Measurements from ENCODE around the gene ZNF813.
"Not testable (repeated sequence)": the region's sequence is repeated elsewhere in the genome, so short reads cannot be mapped to it uniquely, and the experiment has no call there.

The ZNF813 gene

DNA sequence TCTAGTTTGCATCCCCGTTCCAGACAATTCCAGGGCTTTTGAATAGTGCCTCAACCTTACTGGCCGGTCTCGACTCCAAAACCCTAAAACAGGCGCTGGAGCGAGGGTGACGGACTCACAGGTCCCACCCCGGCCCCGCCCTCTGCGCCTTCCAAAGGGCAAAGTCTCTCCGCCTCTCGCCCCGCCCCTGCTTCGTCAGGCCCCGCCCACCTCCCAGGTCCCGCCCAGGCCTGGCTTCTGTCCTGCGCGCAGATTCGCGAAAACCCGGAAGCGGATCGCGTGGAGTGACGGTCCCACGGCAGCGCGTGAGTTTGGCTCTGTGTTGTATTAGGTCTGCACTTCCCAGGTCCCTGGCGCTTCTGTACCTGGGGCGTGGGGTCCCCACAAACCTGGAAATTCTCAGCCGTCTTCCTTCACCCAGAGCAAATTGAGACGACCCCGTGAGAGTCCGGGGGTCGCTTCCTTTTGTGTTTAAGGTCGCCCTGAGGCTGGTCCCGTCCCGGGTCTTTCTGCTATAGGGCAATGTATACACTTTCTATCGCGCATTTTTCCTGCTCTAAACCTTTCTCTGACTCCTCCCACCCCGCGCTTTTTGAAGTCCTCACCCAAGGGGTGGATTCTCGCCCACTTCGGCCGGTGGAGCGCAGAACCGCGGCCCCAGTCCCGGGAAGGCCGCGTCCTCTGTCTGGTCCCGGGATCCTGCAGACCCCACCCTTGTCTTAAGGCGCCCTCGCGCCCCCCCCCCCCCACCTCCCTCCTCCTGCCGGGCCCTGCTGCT is at the start of gene ZNF813:
TSS of gene ZNF813 (plus strand) at position 249 of the 778 bp plus-strand sequence. CDS start 16,090 bp downstream, outside the sequence.
- peak; percentile 45 for DNase-seq

DNA sequence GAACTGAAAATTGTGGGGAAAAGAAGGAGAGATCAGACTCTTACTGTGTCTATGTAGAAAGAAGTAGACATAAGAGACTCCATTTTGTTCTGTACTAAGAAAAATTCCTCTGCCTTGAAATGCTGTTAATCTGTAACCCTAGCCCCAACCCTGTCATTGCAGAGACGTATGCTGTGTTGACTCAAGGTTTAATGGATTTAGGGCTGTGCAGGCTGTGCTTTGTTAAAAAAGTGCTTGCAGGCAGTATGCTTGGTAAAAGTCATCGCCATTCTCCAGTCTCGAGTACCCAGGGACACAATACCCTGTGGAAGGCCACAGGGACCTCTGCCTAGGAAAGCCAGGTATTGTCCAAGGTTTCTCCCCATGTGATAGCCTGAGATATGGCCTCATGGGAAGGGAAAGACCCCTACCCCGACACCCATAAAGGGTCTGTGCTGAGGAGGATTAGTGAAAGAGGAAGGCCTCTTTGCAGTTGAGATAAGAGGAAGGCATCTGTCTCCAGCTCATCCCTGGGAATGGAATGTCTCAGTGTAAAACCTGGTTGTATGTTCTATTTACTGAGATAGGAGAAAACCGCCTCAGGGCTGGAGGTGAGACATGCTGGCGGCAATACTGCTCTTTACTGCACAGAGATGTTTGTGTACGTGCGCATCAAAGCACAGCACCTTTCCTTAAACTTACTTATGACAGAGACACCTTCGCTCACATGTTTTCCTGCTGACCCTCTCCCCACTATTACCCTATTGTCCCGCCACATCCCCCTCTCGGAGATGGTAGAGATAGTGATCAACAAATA is 46.8 kb upstream of the ZNF813 start:
- not testable (repeated sequence) for DNase-seq

DNA sequence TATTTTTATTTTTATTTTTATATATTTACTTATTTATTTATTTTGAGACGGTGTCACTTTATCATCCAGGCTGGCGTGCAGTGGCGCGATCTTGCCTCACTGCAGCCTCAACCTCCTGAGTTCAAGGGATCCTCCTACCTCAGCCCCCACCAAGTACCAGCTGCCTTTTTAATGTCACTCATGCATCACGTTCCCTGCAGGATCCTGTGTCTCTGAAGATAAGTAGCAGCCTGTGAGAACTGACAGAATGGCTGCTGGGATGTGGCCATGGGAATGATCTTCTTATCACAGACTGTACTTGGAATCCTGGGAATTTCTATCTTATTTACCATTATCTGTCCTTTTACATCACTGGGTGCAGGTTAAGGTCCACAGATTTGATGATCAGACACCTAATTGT is 45.0 kb upstream of the ZNF813 start:
- DNase-seq, result no peak

DNA sequence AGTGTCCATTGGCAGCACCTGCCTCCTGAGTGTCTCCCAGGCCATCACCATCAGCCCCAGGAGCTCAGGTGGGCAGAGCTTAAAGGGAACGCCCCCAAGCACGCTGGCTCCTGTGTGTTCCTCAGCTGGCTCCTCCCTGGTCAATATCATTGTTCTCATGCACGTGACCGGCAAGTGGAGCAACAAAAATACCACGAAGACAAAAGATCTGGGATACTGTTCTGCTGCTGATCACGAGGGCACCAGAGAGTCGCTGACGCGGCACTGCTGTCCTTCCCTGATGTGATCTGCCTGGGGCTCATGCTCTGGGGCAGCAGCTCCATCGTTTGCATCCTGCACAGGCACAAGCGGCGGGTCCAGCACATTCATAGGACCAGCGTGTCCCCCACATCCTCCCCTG is 44.5 kb upstream of the ZNF813 start:
- not testable (repeated sequence) for DNase-seq

DNA sequence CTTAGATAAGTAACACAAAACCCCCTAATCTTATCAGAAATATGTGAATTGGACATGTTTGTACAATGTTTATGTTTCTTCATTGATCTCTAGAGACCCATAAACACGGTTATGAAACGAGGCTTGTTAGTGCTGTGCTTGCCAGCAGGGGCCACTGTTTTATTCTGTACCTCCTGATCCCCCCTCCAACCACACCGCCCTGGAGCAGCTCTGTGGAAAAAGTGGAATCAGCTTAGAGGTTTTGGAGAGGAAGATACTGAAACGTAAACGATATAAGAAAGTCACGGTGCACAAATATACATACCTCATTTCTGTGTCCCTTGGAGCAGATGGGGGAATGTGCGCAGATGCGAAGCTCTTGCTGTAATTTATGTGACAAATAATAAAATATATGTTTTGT is 43.9 kb upstream of the ZNF813 start:
- not testable (repeated sequence) for DNase-seq

DNA sequence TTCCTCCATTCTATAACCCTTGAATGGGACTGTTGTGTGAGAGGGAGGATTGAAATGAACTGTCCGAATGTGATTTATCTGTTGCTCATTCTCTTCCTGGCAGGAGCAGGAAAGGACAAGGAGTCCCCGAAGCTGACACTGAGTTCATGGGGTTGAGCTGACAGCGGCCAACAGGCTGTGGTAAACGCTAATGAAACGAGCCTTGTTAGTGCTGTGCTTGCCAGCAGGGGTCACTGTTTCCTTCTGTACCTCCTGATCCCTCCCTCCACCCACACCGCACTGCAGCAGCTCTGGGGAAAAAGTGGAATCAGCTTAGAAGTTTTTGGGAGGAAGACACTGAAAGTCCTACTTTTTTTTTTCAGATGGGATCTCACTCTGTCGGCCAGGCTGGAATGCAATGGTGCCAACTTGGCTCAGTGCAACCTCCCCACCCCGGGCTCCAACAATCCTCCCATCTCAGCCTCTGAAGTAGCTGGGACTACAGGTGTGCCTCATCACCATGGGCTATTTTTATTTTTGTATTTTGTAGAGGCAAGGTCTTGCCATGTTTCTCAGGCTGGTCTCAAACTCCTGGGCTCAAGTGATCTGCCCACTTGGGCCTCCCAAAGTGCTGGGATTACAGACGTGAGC is 42.5 kb upstream of the ZNF813 start:
- DNase-seq, result peak; percentile 3

DNA sequence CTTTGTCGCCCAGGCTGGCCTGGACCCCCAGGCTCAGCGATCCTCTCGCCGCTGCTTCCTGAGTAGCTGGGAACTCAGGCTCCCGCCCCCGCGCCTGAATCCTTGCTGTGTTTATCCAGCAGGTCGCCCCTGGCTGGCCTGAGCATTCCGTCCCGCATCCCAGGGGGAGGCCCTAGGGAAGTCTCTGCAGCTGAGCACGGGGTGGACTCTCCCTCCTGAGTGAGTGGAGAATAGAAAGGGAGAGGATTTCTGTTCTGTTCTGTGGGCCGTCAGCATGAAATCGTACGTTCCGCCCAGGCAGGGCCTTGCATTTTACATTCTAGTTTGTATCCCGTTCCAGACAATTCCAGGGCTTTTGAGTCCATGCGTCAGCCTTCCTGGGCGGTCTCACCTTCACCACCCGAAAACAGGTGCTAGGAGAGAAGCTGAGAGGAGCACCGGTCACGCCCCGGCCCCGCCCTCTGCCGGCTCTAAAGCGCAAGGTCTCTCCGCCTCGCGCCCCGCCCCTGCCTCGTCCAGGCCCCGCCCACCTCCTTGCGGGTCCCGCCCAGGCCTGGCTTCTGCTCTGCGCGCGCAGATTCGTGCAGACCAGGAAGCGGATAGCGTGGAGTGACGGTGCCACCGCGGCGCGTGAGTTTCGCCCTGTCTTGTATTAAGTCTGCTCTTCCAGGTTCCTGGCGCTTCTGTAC is 36.0 kb upstream of the ZNF813 start, which contains the start of gene ZNF761:
TSS of gene ZNF761 (plus strand) at position 586 of the 689 bp plus-strand sequence. CDS start 15,285 bp downstream, outside the sequence.
- peak; percentile 92 for DNase-seq

DNA sequence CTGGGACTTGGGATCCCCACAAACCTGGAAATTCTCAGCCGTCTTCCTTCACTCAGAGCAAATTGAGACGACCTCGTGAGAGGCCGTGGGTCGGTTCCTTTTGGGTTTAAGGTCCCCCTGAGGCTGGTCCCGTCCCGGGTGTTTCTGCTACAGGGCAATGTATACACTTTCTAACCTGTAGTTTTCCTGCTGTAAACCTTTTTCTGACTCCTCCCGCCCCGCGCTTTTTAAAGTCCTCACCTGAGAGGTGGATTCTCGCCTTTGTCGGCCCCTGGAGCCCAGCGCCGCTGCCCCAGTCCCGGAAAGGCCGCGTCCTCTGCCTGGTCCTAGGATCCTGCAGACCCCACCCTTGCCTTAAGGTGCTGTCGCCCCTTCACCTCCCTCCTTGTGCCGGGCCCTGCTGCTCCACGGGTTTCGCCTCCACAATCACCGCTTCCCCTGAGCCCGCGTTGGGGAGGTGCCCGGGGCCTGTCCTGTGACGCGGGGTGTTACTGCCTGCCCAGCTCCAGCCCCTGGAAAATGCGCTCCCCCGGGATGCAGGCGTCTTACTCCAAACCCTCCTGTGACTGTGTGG is 35.4 kb upstream of the ZNF813 start:
- DNase-seq, result no peak

DNA sequence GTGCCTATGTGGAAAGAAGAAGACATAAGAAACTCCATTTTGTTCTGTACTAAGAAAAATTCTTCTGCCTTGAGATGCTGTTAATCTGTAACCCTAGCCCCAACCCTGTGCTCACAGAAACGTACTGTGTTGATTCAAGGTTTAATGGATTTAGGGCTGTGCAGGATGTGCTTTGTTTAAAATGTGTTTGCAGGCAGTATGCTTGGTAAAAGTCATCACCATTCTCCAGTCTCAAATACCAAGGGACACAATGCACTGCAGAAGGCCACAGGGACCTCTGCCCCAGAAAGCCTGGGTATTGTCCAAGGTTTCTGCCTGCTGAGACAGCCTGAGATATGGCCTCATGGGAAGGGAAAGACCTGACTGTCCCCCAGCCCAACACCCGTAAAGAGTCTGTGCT is 23.7 kb upstream of the ZNF813 start:
- DNase-seq, result not testable (repeated sequence)

DNA sequence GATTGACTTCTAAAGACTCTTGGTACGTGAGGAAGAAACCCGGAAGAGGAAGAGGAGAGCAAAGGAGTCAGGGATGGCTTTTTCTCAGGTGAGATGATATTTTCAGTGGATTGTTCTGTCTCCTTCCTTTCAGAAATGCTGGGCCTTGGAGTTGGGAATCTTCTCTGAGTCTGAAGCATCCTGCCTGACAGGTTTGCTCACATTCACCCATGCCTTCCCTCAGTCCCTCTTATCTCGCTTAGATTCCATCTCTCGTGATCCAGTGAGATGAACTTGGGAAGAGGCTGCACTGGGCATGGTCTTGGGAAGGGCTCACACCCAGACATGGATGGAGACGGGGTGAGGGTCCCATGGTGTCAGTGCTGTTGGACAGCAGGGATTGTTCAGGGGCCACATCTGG is 20.3 kb upstream of the ZNF813 start:
- not testable (repeated sequence) for DNase-seq

DNA sequence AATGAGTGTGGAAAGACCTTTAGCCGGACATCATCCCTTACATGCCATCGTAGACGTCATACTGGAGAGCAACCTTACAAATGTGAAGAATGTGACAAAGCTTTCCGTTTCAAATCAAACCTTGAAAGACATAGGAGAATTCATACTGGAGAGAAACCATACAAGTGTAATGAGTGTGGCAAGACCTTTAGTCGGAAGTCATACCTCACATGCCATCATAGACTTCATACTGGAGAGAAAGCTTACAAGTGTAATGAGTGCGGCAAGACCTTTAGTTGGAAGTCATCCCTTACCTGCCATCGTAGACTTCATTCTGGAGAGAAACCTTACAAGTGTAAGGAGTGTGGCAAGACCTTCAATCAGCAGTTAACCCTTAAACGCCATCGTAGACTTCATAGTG is 11.7 kb upstream of the ZNF813 start:
- no peak for DNase-seq

DNA sequence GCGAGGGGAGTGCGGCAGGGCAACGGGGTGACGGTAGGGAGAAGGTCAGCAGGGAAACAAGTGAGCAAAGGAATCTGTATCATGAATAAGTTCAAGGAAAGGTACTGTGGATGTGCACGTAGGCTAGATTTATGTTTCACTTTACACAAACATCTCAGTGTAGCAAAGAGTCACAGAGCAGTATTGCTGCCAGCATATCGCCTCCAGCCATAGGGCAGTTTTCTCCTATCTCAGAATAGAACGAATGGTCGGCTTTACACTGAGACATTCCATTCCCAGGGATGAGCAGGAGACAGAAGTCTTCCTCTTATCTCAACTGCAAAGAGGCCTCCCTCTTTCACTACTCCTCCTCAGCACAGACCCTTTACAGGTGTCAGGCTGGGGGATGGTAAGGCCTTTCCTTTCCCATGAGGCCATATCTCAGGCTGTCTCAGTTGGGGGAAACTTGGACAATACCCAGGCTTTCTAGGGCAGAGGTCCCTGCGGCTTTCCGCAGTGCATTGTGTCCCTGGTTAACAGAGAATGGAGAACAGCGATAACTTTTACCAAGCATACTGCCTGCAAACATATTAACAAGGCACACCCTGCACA is 7.3 kb upstream of the ZNF813 start:
- DNase-seq, result not testable (repeated sequence)

DNA sequence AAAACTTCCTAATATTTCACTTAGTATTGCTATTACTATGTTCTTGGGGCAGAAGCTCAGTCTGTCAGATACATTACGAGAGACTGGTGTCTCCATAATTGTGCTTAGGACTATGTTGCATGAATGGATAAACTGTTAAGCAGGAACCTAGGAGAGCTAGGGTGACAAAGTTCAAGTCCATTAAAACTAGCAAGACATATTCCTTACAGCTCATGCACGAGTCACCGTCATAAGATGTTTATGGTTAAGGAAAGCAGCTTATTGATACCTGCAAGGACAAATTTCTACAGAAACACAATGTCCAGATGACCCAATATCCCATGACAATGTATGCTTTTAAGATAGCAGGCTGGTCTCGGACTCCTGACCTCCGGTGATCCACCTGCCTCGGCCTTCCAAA is 5.7 kb upstream of the ZNF813 start:
- DNase-seq, result no peak

DNA sequence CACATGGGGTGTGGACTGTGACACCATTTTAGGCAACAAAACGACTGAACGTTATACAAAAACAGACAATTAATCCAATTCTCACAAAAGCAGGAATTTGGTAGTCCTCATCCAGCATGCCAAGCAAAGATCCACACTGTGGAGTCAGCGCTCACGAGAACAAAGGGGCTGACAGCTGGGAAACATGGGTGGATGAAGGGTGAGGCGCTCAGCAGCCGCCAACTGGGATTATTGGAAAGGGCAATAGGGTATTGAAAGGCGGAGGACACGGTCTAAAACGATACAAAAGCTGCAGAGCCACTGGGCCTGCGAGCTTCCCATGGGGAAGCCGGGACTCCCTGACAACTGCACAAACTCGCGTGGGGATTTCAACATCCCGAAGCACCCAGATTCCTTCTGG is 4.7 kb upstream of the ZNF813 start:
- no peak for DNase-seq

DNA sequence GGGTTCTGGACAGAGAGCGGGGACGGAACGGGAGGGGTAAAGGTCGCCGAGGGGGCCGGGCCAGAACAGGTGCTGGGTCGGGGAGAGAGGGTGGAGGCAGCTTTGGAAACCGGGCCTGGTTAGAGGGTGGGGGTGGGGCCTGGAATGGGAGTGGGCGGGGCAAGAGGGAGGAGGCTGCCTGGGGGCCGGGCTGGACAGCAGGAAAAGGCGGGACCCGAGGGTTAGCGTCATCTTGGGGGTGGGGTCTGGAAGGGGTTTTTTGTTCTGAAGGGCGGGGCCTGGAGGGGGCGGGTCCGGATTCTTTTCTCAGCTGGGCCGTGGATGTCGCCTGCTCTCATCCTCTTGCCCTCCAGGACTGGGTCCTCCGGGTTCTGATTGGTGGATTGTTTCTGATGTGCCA is 4.3 kb upstream of the ZNF813 start:
- DNase-seq, result no peak

DNA sequence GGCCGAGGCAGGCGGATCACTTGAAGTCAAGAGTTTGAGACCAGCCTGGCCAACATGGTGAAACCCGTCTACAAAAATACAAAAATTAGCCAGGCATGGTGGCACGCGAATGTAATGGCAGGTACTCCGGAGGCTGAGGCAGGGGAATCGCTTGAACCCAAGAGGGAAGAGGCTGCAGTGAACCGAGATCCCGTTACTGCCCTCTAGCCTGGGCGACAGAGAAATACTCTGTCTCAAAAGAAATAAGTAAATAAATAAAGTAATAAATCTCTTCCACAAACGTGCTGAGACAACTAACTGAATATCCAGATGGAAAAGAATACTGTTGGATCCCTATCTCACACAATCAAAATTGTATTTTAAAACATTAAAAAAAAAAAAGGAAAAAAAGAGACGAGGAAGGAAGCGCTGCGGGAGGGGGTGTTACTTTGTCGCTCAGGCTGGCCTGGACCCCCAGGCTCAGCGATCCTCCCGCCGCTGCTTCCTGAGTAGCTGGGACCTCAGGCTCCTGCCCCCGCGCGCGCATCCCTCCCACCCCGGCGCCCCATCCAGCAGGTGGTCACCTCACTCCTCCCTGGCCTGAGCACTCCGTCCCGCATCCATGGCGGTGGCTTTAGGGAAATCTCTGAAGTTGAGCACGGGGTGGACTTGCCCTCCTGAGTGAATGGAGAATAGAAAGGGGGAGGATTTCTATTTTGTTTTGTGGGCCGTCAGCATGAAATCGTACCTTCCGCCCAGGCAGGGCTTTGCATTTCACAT is 628 bp upstream of the ZNF813 start:
- no peak for DNase-seq

DNA sequence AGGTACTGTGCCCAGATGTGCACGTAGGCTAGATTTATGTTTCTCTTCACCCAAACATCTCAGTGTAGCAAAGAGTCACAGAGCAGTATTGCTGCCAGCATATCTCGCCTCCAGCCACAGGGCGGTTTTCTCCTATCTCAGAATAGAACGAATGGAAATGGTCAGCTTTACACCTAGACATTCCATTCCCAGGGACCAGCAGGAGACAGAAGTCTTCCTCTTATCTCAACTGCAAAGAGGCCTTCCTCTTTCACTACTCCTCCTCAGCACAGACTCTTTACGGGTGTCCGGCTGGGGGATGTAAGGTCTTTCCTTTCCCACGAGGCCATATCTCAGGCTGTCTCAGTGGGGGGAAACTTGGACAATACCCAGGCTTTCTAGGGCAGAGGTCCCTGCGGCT is 1.1 kb downstream of the ZNF813 start:
- DNase-seq, result not testable (repeated sequence)

DNA sequence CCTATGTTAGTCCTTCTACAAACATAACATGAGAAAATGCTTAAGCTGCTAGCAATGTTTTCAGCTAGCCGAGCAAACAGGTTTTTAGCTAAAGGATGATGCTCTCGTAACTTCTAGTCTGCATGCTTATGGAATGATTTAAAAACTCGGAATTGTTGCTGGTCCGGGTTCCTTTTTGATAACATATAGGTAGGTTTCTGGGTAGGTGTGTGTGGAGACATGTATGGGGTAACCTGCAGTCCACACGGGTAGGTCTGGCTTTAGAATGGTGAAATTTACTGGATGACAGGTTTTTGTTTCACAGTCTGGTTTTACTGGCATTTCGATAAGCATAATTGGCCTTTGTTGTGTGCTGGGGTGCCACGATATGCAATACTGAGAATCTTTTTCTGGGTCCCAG is 4.4 kb downstream of the ZNF813 start:
- no peak for DNase-seq

DNA sequence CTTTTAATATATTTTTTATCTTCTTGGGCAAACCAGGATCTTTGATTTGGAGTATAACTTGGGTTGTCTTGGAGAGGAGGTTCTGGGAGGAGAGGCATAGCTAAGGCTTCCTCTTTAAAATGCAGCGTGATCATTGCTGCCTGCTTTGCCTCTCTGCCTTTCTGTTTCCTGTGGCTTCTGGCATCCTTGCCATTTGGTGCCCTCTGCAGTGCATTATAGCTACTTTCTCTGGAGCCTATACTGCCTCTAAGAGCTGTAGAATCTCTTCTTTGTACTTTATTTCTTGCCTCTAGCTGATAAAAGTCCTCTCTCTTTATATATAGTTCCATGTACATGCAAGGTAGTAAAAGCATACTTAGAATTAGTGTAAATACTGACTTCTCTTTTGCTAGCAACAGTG is 7.3 kb downstream of the ZNF813 start:
- not testable (repeated sequence) for DNase-seq

DNA sequence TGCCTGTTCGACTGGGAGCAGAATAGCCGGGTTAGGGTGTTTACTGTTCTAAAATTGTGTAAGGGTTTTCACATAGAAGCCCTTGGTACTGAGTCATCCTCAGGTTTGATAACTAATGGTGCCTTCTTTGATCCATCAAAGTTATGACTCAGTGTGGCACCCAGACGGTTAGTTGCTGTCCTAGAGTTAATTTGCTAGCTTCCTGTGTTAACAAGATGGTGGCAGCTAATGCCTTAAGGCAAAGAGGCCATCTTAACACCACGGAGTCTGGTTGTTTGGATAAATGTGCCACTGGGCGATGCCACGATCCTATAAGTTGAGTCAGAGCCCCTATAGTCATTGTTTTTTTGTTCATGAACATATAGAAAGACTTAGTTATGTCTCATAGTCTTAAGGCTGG is 7.9 kb downstream of the ZNF813 start:
- DNase-seq, result not testable (repeated sequence)

DNA sequence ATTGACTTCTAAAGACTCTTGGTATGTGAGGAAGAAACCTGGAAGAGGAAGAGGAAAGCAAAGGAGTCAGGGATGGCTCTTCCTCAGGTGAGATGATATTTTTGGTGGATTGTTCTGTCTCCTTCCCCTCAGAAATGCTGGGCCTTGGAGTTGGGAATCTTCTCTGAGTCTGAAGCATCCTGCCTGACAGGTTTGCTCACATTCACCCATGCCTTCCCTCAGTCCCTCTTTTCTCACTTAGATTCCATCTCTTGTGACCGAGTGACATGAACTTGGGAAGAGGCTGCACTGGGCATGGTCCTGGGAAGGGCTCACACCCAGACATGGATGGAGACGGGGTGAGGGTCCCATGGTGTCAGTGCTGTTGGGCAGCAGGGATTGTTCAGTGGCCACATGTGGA is 16.2 kb downstream of the ZNF813 start:
- not testable (repeated sequence) for DNase-seq
